ENCODE results near the gene DNAJC5. TPM values are rescaled to one million over a fixed set of nuclear protein-coding genes. Genes with fewer than 3 reads are reported as not detected.

DNAJC5 gene
- total and polyA plus RNA-seq, 8 donors, result 23.1 to 60.1 (median 38.1) TPM

DNA sequence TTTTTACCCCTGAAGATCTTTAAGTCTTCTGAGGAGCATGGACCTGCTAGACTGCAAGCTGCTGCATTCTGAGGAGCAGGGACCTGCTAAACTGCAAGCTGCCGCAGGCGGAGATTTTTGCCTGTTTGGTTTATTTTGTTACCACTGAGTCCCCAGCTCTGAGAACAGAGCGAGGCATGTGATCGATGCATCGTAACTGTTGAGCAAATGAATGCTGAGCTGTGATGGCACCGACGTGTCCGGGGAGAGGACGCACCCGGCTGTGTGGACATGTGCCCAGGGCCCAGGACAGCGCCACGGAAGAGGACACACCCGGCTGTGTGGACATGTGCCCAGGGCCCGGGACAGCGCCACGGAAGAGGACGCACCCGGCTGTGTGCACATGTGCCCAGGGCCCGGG is 24.2 kb downstream of the DNAJC5 start:
- Histone ChIP-seq H3K36me3 (peaks cover 17 to 56% (median 41%) of the 10 kb centered on the region in 4 donors), H3K4me3 (no peak overlapping the region), H3K27ac (no peak overlapping the region), H3K9me3 (peaks cover 0 to 8% (median 0%) of the 10 kb centered on the region in 4 donors), H3K4me1 (peaks cover 0 to 29% (median 13%) of the 10 kb centered on the region in 4 donors), H3K27me3 (no peaks in the 10 kb centered on the region)
- intact Hi-C loops (cut with DNase I; ENCODE audit: low total_unique reads), result no loop called here
- DNase-seq, result no peak
- TF ChIP-seq CTCF (IDR thresholded peaks at IDR 0.05) (no peak), POLR2AphosphoS5 (IDR thresholded peaks at IDR 0.05) (no peak), POLR2A (IDR thresholded peaks at IDR 0.05) (no peak), EP300 (IDR thresholded peaks at IDR 0.05) (no peak)
- 79 to 92% (median 88%) methylated on average over 10 to 19 of the region's 19 CpGs for WGBS, 5 donors

GRCh38 chr20:63920226-63920625 is 25.3 kb downstream of the DNAJC5 start:
- no peak for DNase-seq
- no peak for TF ChIP-seq POLR2A (IDR thresholded peaks at IDR 0.05)
- TF ChIP-seq EP300 (IDR thresholded peaks at IDR 0.05), result no peak
- no peak for TF ChIP-seq POLR2AphosphoS5 (IDR thresholded peaks at IDR 0.05)
- no peak for TF ChIP-seq CTCF (IDR thresholded peaks at IDR 0.05)
- Histone ChIP-seq H3K27ac (no peak overlapping the region), H3K4me3 (no peak overlapping the region), H3K4me1 (peaks cover 0 to 23% (median 9%) of the 10 kb centered on the region in 4 donors), H3K27me3 (no peaks in the 10 kb centered on the region), H3K36me3 (peaks cover 17 to 64% (median 43%) of the 10 kb centered on the region in 4 donors), H3K9me3 (peaks cover 0 to 8% (median 0%) of the 10 kb centered on the region in 4 donors)
- WGBS, 5 donors, result 87 to 98% (median 94%) methylated on average over 16 to 23 of the region's 23 CpGs
- intact Hi-C loops (cut with DNase I; ENCODE audit: low total_unique reads), result no loop called here

GRCh38 chr20:63923651-63924050 is 28.7 kb downstream of the DNAJC5 start:
- 69 to 81% (median 77%) methylated on average over 8 of the region's 8 CpGs for WGBS, 5 donors
- TF ChIP-seq CTCF (IDR thresholded peaks at IDR 0.05) (no peak), POLR2AphosphoS5 (IDR thresholded peaks at IDR 0.05) (no peak), POLR2A (IDR thresholded peaks at IDR 0.05) (no peak), EP300 (IDR thresholded peaks at IDR 0.05) (no peak)
- no peak for DNase-seq
- H3K27me3 ChIP-seq, result no peaks in the 10 kb centered on the region
- H3K4me1 ChIP-seq, result peaks cover 0 to 16% (median 0%) of the 10 kb centered on the region in 4 donors
- H3K4me3 ChIP-seq, result no peak overlapping the region
- intact Hi-C loops (cut with DNase I; ENCODE audit: low total_unique reads), result no loop called here
- no peaks in the 10 kb centered on the region for H3K9me3 ChIP-seq
- peaks cover 32 to 68% (median 47%) of the 10 kb centered on the region in 4 donors for H3K36me3 ChIP-seq
- no peak overlapping the region for H3K27ac ChIP-seq

- Histone ChIP-seq H3K27me3 (no peaks in the 10 kb centered on the region), H3K36me3 (peaks cover 34 to 68% (median 47%) of the 10 kb centered on the region in 4 donors), H3K4me1 (peaks cover 0 to 16% (median 0%) of the 10 kb centered on the region in 4 donors), H3K4me3 (no peak overlapping the region), H3K9me3 (no peaks in the 10 kb centered on the region), H3K27ac (no peak overlapping the region)
- 67 to 79% (median 74%) methylated on average over 9 of the region's 9 CpGs for WGBS, 5 donors
- intact Hi-C loops (cut with DNase I; ENCODE audit: low total_unique reads), result no loop called here
- no peak for DNase-seq
- no peak for TF ChIP-seq CTCF (IDR thresholded peaks at IDR 0.05)
These were observed 29.3 kb downstream of the DNAJC5 start for GRCh38 chr20:63924241-63924640.
